ENCODE results near the gene BSCL2. TPM values are rescaled to one million over a fixed set of nuclear protein-coding genes. Genes with fewer than 3 reads are reported as not detected.

BSCL2 gene
- total and polyA plus RNA-seq, 2 of the 13 experiments (the other 11 are each of a cell fraction or from before 2014, with no cell fraction given) = 19.5 to 21.1 TPM

- TF ChIP-seq ZBTB46 (CRISPR knock-in tag; IDR thresholded peaks at IDR 0.05; ENCODE audit: borderline replicate concordance) (no peak), CENPT (CRISPR knock-in tag; IDR thresholded peaks at IDR 0.05; ENCODE audit: low read depth) (no peak), NR3C1 (CRISPR knock-in tag; IDR thresholded peaks at IDR 0.05) (no peak), NR2F2 (IDR thresholded peaks at IDR 0.05; ENCODE audit: borderline replicate concordance, low read depth) (no peak), ZNF567 (CRISPR knock-in tag; IDR thresholded peaks at IDR 0.05; ENCODE audit: borderline replicate concordance) (no peak), BORCS8-MEF2B (CRISPR knock-in tag; IDR thresholded peaks at IDR 0.05) (peak; percentile 73; the same call in 1 of the 2 replicates), MED13 (CRISPR knock-in tag; IDR thresholded peaks at IDR 0.05) (no peak), TEAD3 (CRISPR knock-in tag; optimal IDR thresholded peaks at IDR 0.05; ENCODE audit: borderline replicate concordance) (no peak), MTF1 (CRISPR knock-in tag; IDR thresholded peaks at IDR 0.05) (no peak), ZNF720 (CRISPR knock-in tag; IDR thresholded peaks at IDR 0.05) (no peak), HNF4A (CRISPR knock-in tag; IDR thresholded peaks at IDR 0.05) (no peak), ZNF776 (CRISPR knock-in tag; IDR thresholded peaks at IDR 0.05) (peak; percentile 82; the same call in 1 of the 2 replicates), AHDC1 (CRISPR knock-in tag; IDR thresholded peaks at IDR 0.05; ENCODE audit: borderline replicate concordance) (0 out of 2 replicates have a peak, but pooled peaks have one; percentile 11), ARID2 (CRISPR knock-in tag; IDR thresholded peaks at IDR 0.05; ENCODE audit: borderline replicate concordance) (peak; percentile 54; the same call in 1 of the 2 replicates), ZNF503 (CRISPR knock-in tag; IDR thresholded peaks at IDR 0.05) (no peak), HHEX (CRISPR knock-in tag; IDR thresholded peaks at IDR 0.05) (no peak)
- TF ChIP-seq, protein P1, sequence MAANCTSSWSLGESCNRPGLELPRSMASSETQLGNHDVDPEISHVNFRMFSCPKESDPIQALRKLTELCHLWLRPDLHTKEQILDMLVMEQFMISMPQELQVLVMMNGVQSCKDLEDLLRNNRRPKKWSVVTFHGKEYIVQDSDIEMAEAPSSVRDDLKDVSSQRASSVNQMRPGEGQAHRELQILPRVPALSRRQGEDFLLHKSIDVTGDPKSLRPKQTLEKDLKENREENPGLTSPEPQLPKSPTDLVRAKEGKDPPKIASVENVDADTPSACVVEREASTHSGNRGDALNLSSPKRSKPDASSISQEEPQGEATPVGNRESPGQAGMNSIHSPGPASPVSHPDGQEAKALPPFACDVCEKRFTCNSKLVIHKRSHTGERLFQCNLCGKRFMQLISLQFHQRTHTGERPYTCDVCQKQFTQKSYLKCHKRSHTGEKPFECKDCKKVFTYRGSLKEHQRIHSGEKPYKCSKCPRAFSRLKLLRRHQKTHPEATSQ (CRISPR knock-in tag; IDR thresholded peaks at IDR 0.05; ENCODE audit: borderline replicate concordance) = peak; percentile 78; the same call in 1 of the 2 replicates
- TF ChIP-seq, protein P2, sequence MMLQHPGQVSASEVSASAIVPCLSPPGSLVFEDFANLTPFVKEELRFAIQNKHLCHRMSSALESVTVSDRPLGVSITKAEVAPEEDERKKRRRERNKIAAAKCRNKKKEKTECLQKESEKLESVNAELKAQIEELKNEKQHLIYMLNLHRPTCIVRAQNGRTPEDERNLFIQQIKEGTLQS (CRISPR knock-in tag; IDR thresholded peaks at IDR 0.05) = no peak
These were observed 28.2 kb downstream of the BSCL2 start, which contains the start of gene UBXN1 (continued) for GRCh38 chr11:62678770-62679696.

Data from HepG2 (cell line).